C4-2B (cell line): ENCODE data around the gene SCN8A.
"Not testable (repeated sequence)": the region's sequence is repeated elsewhere in the genome, so short reads cannot be mapped to it uniquely, and the experiment has no call there.

ENCODE experiments used
- H3K27ac ChIP-seq: fragments of 450-650 bp; 2 replicates; pipeline ENCODE4 v1.5.1; 2017
- CTCF ChIP-seq: fragments of 450-650 bp; conservative IDR thresholded peaks from 2 replicates; pipeline ENCODE4 v1.5.1; 2017; ENCODE audit warnings: mild to moderate bottlenecking
- ZFX ChIP-seq: fragments of 450-650 bp; IDR thresholded peaks from 2 replicates; pipeline ENCODE4 v1.6.1; 2017

The SCN8A gene

DNA sequence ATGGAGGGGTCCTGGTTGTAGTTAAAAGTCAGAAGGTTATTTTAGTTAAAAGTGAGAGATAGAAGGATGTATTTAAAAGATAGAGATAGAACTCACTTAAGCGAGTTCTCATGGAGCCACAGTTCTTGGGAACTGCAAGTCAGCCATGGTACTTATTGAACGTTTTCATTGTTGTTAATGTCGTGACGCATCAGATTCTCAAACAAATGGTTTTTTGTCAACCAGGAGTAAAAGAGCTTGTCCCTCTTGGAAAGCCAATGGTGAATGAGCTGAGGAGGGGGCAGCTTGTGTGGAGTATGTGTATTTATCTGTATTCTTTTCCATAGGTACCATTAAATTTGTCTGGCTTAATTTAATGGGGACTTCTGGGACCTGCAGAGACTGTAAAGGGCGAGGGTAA, 188.8 kb downstream of the SCN8A start:
- no peak overlapping the region for H3K27ac ChIP-seq
- TF ChIP-seq ZFX (no peak), CTCF (no peak)

- H3K27ac ChIP-seq, result no peak overlapping the region
- TF ChIP-seq ZFX (no peak), CTCF (no peak)
Observed at GRCh38 chr12:51784688-51785087, 193.7 kb downstream of the SCN8A start.

DNA sequence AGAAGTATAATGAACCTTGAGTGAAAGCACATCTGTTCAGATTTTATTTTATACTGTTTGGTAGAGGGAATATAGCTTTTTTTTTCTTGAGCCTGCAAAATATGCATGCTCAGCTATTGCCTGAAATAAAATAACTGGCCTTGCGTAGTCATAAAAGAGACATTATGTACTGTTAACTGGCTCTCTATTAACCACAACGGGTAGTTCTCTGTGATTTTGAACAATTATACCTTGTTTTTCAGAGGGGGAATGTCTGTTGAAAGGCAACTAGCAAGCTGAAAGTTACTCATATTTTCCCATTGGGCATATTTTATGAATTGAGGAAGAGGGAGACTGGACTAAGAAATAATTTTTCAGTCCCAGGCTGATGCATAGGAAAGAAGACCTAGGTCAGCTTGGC, 194.9 kb downstream of the SCN8A start:
- no peak overlapping the region for H3K27ac ChIP-seq
- TF ChIP-seq ZFX (no peak), CTCF (no peak)

DNA sequence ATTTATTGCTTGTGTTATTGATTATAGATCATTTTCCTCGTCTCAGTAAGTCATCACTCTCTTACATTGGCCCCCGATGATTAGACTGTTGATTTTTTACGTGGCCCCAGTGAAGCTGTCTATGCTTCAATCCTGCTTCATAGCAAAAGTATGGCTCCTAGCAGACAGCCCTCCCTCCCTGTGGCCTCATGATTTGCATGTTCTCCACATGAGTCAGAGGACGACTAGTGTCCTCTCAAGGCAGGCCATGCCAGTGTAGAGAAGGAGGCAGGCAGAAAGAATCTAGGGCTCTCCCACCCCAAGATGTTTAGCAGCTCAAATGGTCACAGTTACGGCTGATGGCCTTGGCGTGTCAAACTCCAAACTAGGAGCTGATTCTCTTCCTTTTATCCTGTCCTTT, 197.8 kb downstream of the SCN8A start:
- no peak overlapping the region for H3K27ac ChIP-seq
- TF ChIP-seq ZFX (no peak), CTCF (no peak)

DNA sequence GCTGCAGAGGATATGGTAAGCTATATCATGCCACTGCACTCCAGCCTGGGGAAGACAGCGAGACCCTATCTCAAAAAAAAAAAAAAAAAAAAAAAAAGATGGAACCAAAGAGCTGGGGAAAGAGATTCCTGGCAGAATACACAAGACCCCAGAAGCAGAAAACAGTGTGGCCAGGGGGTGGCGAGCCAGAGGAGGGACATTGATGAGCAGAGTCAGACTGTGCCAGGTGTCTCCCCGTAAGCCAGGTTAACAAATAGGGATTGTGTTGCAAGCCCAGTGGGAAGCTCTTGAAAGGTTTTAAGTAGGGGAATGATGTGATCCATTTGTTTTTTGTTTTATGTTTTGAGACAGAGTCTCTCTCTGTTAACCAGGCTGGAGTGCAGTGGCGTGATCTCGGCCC, 201.4 kb downstream of the SCN8A start:
- TF ChIP-seq ZFX (no peak), CTCF (no peak)
- H3K27ac ChIP-seq, result no peak overlapping the region

- no peak overlapping the region for H3K27ac ChIP-seq
- no peak for TF ChIP-seq ZFX
- TF ChIP-seq CTCF, result no peak
Observed at GRCh38 chr12:51793201-51793600, 202.2 kb downstream of the SCN8A start.

GRCh38 chr12:51797301-51797700, 206.3 kb downstream of the SCN8A start:
- H3K27ac ChIP-seq, result no peak overlapping the region
- TF ChIP-seq ZFX (no peak), CTCF (no peak)

DNA sequence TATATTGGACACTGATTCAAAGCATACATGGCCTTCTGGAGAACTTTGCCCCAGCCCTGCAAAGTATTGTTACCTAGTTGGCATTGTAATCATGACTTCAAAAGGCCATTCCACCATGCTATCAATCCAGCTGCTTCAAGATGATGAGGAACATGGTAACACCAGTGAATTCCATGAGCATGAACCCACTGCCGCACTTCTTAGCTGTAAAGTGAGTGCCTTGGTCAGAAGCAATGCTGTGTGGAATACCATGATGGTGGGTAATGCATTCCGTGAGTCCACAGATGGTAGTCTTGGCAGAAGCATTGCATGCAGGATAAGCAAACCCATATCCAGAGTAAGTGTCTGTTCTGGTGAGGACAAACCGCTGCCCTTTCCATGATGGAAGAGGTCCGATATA, 207.0 kb downstream of the SCN8A start:
- not testable (repeated sequence) for H3K27ac ChIP-seq
